ENCODE measurements around the gene CAV1.

The CAV1 gene

DNA sequence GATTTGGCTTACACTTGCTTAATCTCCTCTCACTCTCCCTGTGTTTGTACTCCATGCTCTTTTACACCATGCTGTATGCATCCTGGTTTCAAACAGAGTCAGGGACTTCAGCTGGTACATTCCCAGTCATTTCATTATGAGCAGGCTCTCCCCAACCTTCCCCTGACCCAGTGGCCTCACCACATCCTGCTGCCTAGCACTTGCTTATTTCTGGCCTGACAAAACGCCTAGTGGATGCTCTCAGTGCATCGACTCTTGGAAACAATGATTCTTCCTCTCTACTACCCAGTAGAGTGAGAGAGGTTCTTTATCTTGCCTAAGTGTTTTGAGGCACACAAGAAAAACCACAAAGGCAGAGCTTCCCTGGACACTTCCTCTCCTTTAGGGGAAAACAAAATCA, 63.4 kb downstream of the CAV1 start:
- no peak overlapping the region for H3K4me3 ChIP-seq (ENCODE audit: low read depth, low read length)
- TF ChIP-seq, protein P1, sequence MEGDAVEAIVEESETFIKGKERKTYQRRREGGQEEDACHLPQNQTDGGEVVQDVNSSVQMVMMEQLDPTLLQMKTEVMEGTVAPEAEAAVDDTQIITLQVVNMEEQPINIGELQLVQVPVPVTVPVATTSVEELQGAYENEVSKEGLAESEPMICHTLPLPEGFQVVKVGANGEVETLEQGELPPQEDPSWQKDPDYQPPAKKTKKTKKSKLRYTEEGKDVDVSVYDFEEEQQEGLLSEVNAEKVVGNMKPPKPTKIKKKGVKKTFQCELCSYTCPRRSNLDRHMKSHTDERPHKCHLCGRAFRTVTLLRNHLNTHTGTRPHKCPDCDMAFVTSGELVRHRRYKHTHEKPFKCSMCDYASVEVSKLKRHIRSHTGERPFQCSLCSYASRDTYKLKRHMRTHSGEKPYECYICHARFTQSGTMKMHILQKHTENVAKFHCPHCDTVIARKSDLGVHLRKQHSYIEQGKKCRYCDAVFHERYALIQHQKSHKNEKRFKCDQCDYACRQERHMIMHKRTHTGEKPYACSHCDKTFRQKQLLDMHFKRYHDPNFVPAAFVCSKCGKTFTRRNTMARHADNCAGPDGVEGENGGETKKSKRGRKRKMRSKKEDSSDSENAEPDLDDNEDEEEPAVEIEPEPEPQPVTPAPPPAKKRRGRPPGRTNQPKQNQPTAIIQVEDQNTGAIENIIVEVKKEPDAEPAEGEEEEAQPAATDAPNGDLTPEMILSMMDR (IDR thresholded peaks at IDR 0.05; ENCODE audit: low read depth, low read length) = no peak

DNA sequence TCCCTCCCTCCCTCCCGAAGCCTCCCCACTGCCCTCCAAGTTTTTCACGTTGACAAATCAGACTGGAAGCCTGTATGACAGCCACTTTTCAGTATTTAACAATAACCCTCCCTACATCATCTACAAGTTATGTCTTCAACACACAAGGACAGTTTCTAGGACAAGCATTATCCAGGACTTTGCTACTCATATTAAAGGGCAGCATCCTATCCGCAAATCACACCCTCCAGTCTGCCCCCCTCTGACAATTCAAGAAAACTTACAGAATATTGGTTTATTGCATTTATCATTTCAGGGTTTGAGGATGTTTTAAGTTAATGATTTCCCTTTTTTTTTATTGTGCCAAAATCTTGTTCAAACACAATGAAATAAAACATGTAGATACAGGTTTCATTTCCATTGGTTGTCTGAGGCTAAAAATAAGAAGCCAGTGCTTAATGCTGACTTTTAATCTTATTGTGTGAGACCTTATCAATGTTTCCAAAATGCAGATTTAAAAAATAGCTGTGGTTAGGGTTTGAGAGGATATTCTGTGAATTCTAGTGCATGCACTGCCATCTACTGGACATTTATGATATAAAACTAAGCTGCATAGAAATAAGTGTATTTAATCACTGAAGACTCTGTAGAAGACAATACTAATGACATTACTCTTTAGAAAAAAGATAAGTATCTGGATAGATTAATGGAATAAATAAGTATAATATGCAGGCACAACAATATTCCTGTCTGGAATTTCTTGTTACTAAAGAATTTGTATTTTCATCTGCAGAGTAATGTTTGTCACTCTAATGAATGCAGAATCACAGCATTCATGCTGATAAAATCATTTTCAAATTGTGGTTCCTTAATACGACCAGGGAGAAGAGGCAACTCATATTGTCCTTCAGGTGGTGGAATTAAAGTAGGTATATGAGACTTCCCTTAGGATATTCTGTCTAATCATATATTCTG, 64.1 kb downstream of the CAV1 start:
- TF ChIP-seq, protein P1 (IDR thresholded peaks at IDR 0.05; ENCODE audit: low read depth, low read length) = no peak
- no peak overlapping the region for H3K4me3 ChIP-seq (ENCODE audit: low read depth, low read length)

DNA sequence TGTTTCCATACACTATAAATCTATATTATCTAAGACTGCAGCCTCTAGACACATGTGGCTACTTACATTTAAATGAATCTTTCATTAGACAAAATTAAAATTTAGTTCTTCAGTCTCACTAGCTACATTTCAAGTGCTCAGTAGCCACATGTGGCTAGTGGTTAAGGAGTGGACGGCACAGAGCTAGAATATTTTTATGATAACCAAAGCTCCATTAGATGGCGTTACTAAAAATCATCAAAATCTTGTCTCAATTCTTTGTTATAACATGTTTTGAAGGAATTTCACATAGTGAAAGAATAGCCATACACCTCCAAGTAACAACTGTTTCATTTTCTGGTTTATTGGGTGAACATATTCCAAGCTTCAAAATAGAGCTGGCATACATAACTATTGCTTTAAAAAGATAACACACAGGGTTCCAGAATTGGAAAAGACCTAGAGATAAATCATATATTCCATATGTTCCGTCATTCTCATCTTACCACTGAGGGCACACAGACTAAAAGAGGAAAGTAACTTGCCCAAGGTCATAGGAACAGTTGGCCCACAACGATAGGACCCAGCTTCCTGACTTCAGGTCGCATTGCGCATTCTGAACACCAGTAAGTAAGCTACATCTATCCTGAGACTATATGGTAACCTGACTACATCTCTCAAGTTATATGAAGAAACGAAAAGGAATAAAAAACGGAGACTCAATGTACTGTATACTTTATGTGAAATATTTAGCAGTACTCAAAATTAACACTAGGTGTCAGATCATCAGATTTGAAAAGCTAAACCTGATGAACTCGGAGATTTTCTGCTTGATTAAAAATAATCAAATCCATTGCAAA, 66.6 kb downstream of the CAV1 start:
- TF ChIP-seq, protein P1 (IDR thresholded peaks at IDR 0.05; ENCODE audit: low read depth, low read length) = no peak; the same call in 1 of the 2 replicates
- no peak overlapping the region for H3K4me3 ChIP-seq (ENCODE audit: low read depth, low read length)

DNA sequence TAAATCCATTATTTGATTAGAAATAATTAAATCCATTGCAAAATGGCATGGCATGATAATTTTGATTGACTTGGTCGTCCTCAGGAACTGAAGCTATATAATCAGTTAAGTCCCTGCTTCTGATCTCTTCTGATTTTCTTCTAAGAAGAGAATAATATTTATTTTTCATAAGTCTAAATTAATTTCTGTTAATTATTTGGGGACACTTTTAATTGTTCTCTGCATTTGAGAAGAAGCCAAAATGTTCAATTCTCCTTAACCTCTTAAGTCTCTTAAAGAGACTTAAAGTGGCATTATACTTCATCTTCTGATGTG, 67.2 kb downstream of the CAV1 start:
- no peak overlapping the region for H3K4me3 ChIP-seq (ENCODE audit: low read depth, low read length)
- TF ChIP-seq, protein P1 (IDR thresholded peaks at IDR 0.05; ENCODE audit: low read depth, low read length) = no peak

DNA sequence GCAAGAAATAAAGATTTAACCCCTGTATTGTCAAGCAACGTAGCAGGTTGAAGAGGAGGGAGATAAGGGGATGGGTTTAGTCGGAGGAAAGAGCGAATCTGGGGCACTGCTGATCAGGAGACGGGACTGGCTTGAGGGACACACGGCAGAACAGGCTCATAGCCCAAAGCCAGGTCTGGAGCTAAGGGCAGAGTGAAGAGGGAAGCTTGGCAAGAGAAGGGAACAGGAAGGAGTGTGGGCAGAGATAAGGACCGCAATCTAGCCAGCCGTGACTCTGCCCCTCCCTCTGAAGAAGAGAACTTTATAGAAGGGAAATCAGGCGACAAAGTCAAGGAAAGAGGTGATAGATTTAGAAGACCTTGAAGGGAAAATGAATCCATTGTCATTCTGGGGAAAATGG, 67.6 kb downstream of the CAV1 start:
- no peak overlapping the region for H3K4me3 ChIP-seq (ENCODE audit: low read depth, low read length)
- TF ChIP-seq, protein P1 (IDR thresholded peaks at IDR 0.05; ENCODE audit: low read depth, low read length) = no peak

DNA sequence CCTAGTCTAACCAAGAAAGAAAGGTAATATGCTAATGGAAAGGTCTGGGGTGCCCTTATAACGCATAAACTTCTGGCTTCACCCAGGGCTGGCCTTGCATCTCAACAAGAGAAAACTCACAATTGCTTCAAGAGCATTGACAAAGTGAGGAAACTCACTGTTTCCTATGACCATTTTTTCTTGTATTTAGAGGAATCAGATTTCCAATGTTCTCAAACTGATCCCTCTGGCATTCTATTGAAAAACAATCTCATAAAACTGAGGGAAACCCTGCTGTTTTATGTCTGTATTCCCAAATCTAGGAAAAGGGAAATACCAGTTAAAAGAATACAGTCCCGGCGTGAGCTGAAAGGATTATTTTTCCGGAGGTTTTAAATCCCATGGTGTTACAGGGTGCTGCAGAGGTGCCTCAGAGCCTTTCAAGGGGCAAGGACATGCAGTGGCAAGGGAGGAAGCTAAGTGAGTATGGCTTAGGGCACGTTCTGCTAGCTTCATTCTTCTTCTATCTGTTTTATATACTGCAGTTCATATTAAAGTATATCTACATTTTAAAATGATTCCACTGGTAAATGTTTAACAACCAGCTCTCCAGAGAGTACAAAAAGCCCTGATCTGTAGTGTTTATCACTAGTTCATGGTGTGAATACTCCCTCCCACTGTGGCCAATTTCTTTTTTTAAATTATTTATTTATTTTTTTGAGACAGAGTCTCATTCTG, 68.7 kb downstream of the CAV1 start:
- TF ChIP-seq, protein P1 (IDR thresholded peaks at IDR 0.05; ENCODE audit: low read depth, low read length) = no peak
- no peak overlapping the region for H3K4me3 ChIP-seq (ENCODE audit: low read depth, low read length)

Data from WI38 (cell line).